ENCODE measurements around the gene HBB.

Gene HBB

DNA sequence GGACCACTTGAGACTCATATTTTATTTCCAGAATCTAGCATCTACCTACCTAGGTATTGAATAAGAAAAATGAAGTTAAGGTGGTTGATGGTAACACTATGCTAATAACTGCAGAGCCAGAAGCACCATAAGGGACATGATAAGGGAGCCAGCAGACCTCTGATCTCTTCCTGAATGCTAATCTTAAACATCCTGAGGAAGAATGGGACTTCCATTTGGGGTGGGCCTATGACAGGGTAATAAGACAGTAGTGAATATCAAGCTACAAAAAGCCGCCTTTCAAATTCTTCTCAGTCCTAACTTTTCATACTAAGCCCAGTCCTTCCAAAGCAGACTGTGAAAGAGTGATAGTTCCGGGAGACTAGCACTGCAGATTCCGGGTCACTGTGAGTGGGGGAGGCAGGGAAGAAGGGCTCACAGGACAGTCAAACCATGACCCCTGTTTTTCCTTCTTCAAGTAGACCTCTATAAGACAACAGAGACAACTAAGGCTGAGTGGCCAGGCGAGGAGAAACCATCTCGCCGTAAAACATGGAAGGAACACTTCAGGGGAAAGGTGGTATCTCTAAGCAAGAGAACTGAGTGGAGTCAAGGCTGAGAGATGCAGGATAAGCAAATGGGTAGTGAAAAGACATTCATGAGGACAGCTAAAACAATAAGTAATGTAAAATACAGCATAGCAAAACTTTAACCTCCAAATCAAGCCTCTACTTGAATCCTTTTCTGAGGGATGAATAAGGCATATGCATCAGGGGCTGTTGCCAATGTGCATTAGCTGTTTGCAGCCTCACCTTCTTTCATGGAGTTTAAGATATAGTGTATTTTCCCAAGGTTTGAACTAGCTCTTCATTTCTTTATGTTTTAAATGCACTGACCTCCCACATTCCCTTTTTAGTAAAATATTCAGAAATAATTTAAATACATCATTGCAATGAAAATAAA, 2.1 kb downstream of the HBB start:
- DNase-seq: no peak

DNA sequence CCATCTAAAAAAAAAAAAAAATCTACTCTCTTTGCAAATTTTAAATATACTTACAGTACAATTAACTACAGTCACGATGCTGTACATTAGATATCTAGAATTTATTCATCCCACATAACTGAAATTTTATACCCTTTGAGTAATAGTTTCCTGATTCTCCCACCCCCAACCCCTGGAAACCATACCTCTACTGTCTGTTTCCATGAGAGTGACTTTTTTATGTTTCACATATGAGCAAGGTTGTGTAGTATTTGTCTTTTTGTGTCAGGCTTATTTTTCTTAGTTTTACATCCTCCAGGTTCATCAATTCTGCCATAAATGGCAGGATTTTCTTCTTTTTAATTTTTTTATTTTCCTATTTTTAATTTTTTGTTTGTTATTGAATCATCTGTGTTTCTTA, 3.2 kb downstream of the HBB start:
- no peak for DNase-seq

DNA sequence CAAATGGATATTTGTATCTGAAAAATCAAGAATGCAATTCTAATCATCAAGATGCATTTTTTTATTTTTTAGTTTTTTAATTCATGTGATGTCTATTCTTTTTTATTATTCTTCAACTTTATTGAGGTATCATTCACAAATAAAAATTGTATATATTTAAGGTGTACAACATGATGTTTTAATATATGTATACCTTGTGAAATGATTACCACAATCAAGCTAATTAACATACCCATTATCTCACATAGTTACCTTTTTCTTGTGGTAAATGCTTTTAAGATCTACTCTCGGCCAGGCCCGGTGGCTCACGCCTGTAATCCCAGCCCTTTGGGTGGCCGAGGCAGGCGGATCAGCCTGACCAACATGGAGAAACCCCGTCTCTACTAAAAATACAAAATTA, 3.7 kb downstream of the HBB start:
- DNase-seq: no peak

DNA sequence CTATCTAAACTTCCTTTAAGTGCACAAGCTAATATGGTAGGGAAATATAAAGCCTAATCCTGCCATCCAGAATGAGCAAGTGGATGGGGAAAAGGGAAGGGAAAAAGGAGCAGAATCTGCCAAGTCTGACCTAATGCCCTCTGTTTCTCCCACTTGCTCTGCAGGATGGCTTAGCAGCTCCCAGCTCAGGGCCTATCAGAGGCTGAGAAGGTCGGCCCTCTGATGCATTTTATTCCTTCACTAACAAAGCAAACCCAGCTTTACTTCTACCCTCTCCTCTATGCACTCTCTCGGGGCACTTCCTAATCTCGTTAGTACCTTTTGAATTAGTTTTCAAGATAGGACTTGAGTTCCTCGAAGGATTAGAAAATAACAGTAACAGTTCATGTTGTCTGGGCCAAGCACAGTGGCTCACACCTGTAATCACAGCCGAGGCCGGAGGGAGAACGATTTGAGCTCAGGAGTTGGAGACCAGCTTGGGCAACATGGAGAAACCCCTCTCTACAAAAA, 16.4 kb downstream of the HBB start:
- DNase-seq: no peak

DNA sequence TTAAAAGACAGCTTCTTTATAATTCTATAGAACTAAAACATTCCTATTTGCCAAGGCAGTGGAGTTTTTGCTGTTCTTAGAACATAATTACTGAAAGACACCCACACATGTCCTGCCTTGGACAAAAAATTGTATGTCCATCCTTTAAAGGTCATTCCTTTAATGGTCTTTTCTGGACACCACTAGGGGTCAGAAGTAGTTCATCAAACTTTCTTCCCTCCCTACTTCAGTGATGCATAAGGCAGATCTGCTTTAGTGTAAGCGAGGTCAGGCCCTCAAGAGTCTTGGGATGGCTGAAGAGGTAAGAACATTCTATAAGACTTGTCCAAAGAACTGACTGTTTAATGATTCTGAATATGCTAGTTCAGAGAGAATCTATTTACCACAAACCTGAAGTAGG, 22.1 kb downstream of the HBB start:
- DNase-seq: peak; percentile 77

DNA sequence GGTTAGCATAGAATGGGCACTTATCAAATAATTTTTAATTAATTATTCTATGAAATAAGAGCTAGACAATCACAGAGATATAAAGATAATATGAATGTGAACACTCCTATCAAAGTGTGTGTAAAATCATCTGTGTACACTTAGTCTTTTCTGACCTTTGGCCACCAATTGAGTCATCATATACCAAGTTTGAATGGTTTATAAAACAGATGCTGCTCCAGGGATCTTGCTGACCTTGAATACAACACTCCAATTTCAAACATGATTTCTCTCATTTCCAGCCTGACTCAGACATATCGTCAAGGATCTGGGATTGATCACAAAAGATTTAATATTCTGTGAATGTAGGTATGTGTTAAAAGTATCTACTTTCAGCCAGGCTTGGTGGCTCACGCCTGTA, 23.5 kb downstream of the HBB start:
- peak; percentile 55 for DNase-seq

DNA sequence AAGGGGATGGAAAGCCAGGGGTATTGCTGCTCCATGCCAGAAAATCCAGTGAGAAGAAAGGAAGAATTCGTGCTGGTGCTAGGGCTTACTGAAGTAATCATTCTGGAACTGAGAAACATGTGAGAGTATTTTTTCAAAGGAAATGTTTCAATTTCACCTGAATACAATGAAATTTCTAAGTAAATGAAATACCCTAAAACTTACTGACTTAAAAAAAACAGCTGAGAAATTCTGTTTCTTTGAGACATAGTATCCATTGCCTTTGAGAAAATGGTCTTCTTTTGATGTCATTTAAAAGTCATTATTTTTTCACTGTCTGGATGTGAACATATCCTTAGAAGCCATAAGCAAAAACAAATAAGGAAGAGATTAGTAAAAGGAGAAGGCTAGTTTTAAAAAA, 26.3 kb downstream of the HBB start, which contains the start of gene OR51V1:
TSS of gene OR51V1 (minus strand) at position 101 of the 400 bp plus-strand sequence. CDS start at position 101, 0 bp downstream.
- DNase-seq: no peak

DNA sequence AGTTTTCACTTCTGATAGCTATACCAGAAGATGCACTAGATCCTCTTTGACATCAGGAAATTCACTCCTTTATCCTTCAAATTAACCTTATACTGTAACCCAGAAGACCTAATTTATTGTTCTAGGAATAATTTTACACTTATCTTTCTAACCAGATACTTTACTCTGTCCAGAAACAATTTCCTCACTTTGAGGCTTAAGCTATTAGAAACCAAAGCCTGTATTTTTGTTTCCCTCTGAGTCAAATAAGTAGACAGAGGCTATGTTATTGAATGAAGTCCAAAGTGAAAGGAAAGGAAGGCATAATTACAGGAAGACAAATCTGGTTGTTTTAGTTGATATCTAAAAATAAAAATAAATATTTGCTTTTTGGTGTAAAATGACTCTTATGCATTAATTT, 28.6 kb downstream of the HBB start:
- no peak for DNase-seq

DNA sequence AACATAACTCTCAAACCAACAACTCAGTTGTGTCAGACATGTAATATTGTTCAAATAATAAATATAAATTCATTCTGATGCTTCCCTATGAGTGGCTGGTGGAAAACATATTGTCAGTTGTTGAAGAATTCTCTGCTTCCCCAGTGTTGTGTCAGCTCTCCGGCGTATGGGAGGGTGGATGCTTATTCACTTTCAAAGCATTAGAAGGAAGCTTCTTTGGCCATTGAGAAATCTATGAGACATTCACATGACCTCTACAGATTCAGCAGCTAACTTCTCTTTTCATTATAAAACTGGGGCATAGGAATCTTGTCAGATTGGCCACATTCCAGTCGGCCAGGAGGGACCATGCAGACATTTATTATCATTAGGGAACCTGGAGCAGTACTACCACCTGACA, 29.3 kb downstream of the HBB start:
- DNase-seq: peak; percentile 40

DNA sequence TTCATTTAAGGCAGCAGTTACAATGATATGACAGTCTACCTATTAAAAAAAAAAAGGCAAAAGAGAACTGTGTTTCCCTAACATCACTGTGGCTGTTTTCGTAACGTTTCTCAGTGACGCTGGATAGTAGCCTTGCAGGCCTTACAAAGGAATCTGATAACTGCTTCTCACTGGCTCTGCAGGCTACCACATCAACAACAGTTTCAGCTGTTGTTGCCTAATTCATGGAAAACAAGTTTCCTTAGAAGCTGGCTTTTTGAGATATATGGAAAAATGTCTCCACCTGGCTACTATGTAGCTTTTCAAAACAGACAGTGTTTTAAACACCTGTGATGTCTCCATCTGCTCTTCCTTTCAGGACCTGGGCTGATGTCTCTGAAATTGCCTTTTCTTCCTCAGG, 30.1 kb downstream of the HBB start:
- no peak for DNase-seq

DNA sequence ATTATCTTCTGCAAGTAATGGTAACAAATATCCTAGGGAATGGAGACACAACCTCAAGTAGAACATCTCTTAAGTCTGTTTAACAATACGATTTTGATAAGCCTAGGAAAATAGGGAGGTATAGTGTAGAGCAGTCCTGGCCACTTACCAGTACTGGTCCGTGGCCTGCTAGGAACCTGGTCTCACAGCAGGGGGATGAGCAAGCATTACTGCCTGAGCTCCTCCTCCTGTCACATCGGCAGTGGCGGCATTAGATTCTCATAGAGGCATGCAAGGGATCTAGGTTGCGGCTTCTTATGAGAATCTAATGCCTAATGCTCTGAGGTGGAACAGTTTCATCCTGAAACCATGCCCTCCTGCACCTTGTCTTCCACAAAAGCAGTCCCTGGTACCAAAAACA, 30.8 kb downstream of the HBB start:
- no peak for DNase-seq

DNA sequence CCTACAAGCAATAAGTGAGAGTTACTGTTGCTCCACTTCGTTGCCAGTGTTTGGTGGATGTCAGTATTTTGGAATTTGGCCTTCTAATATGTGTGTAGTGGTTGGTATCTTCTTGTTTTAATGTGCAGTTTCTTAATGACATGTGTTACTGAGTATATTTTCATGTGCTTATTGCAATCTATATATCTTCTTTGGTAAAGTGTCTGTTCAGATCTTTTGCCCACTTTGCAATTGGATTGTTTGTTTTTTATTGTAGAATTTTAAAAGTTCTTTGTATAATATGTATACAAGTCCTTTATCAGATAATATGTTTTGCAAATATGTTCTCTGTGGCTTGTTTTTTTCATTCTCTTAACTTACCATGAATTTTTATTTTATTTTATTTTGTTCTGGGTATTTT, 34.1 kb downstream of the HBB start:
- DNase-seq: no peak

DNA sequence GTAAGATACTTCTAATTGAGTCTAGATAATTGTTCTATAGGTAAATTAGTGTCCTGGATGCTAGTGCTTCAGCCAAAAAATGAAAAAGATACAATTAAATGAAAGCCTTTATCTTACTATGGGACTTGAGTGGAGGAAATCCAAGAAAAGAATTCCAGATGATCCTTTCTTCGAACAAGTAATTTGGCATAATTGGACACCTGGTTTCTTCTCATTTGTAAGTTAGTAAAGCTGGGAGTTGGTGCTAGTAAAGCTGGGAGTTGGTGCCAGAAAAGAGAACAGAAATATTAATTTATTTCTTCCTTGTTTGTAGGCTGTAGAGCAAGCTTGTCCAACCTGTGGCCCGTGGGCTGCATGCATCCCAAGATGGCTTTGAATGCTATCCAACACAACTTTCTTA, 38.7 kb downstream of the HBB start:
- no peak for DNase-seq

DNA sequence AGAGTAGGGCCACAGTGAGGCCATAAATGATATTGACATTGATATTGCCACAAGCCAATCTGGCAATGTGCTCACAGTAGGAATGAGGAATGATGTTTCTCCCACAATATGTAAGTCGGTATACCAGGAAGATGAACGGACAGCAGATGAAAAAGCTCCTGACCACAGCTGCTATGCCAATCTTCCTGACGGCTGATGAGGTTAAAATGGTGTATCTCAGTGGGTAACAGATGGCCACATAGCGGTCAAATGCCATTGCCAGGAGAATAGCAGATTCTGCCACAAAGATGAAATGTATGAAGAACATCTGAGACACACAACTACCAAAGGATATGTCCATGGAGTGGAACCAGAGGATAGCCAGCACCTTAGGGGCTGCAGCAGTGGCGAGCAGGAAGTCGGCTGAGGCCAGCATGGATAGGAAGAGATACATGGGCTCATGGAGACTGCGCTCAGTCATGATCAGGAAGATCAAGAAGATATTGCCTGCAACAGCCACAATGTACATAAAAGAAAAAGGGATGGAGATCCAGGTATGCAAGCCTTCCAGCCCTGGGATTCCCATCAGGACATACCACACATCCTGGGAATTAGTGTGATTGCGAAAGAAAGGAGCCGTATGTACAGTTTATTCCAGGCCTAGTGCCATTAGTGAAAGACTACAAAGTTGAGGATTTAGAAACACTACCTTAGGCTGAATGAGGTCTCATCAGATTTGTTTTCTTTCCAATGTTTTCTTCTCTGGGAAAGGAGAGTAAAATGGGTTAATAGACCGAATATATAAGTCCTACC, 48.6 kb downstream of the HBB start:
- DNase-seq: no peak
